Measurements from ENCODE around the gene NFE2L2. TPM values are rescaled to one million over a fixed set of nuclear protein-coding genes. Genes with fewer than 3 reads are reported as not detected.
"Not testable (repeated sequence)": the region's sequence is repeated elsewhere in the genome, so short reads cannot be mapped to it uniquely, and the experiment has no call there.

Gene NFE2L2
- total RNA-seq, 2 donors from 2014 or later, result 44.7 to 82.2 TPM

GRCh38 chr2:177207101-177207500 is 57.4 kb downstream of the NFE2L2 start:
- Mint-ChIP-seq H3K27ac (peak overlapping the region in 1 of 2 donors; percentile 79), H3K36me3 (peaks cover 0 to 9% of the 10 kb centered on the region in 2 donors), H3K9me3 (no peaks in the 10 kb centered on the region)
- ATAC-seq (peak; percentile 75 to 84), DNase-seq (ENCODE audit: low spot score in 2 of 2) (no peak)

GRCh38 chr2:177204417-177204816 is 60.1 kb downstream of the NFE2L2 start:
- DNase-seq (ENCODE audit: low spot score in 2 of 2) (no peak), ATAC-seq (no peak)
- H3K27ac Mint-ChIP-seq, result no peak overlapping the region
- no peaks in the 10 kb centered on the region for H3K36me3 Mint-ChIP-seq
- H3K9me3 Mint-ChIP-seq, result no peaks in the 10 kb centered on the region

- Mint-ChIP-seq H3K9me3 (no peaks in the 10 kb centered on the region), H3K36me3 (no peaks in the 10 kb centered on the region), H3K27ac (no peak overlapping the region)
- no peak for ATAC-seq
- DNase-seq (ENCODE audit: low spot score in 2 of 2), result no peak
Observed at GRCh38 chr2:177201919-177202346, 62.6 kb downstream of the NFE2L2 start.

GRCh38 chr2:177200419-177200818 is 64.1 kb downstream of the NFE2L2 start:
- ATAC-seq; H3K9me3 Mint-ChIP-seq; DNase-seq (ENCODE audit: low spot score in 2 of 2); H3K27ac Mint-ChIP-seq; H3K36me3 Mint-ChIP-seq: not testable (repeated sequence)

GRCh38 chr2:177195194-177195593 is 69.3 kb downstream of the NFE2L2 start:
- Mint-ChIP-seq H3K27ac (no peak overlapping the region), H3K36me3 (no peaks in the 10 kb centered on the region), H3K9me3 (no peaks in the 10 kb centered on the region)
- no peak for DNase-seq (ENCODE audit: low spot score in 2 of 2)
- no peak for ATAC-seq

- no peak overlapping the region for H3K27ac Mint-ChIP-seq
- no peaks in the 10 kb centered on the region for H3K36me3 Mint-ChIP-seq
- ATAC-seq (no peak), DNase-seq (ENCODE audit: low spot score in 2 of 2) (no peak)
- H3K9me3 Mint-ChIP-seq, result no peaks in the 10 kb centered on the region
Observed at GRCh38 chr2:177193240-177193639, 71.3 kb downstream of the NFE2L2 start.

GRCh38 chr2:177192788-177193187 is 71.7 kb downstream of the NFE2L2 start:
- no peak overlapping the region for H3K27ac Mint-ChIP-seq

GRCh38 chr2:177190941-177191340 is 73.6 kb downstream of the NFE2L2 start:
- Mint-ChIP-seq H3K27ac (no peak overlapping the region), H3K9me3 (no peaks in the 10 kb centered on the region), H3K36me3 (no peaks in the 10 kb centered on the region)
- ATAC-seq, result no peak
- no peak for DNase-seq (ENCODE audit: low spot score in 2 of 2)

More at GRCh38 chr2:177192788-177193187, 71.7 kb downstream of the NFE2L2 start:
- ATAC-seq (no peak), DNase-seq (ENCODE audit: low spot score in 2 of 2) (no peak)
- H3K36me3 Mint-ChIP-seq, result no peaks in the 10 kb centered on the region
- no peaks in the 10 kb centered on the region for H3K9me3 Mint-ChIP-seq

GRCh38 chr2:177188482-177189469 is 75.8 kb downstream of the NFE2L2 start:
- DNase-seq (ENCODE audit: low spot score in 2 of 2) (no peak), ATAC-seq (no peak)
- no peaks in the 10 kb centered on the region for H3K9me3 Mint-ChIP-seq

GRCh38 chr2:177187631-177188312 is 76.8 kb downstream of the NFE2L2 start:
- Mint-ChIP-seq H3K36me3 (no peaks in the 10 kb centered on the region), H3K9me3 (no peaks in the 10 kb centered on the region), H3K27ac (no peak overlapping the region)
- no peak for DNase-seq (ENCODE audit: low spot score in 2 of 2)
- no peak for ATAC-seq

More at GRCh38 chr2:177188482-177189469, 75.8 kb downstream of the NFE2L2 start:
- Mint-ChIP-seq H3K36me3 (no peaks in the 10 kb centered on the region), H3K27ac (no peak overlapping the region)

- not testable (repeated sequence) for H3K36me3 Mint-ChIP-seq; DNase-seq (ENCODE audit: low spot score in 2 of 2); H3K27ac Mint-ChIP-seq; H3K9me3 Mint-ChIP-seq; ATAC-seq
Observed at GRCh38 chr2:177186038-177186437, 78.5 kb downstream of the NFE2L2 start.

- no peak overlapping the region for H3K27ac Mint-ChIP-seq
- no peaks in the 10 kb centered on the region for H3K36me3 Mint-ChIP-seq
- no peak for DNase-seq (ENCODE audit: low spot score in 2 of 2)
- no peaks in the 10 kb centered on the region for H3K9me3 Mint-ChIP-seq
- no peak for ATAC-seq
Observed at GRCh38 chr2:177184606-177185005, 79.9 kb downstream of the NFE2L2 start.

GRCh38 chr2:177183860-177184259 is 80.7 kb downstream of the NFE2L2 start:
- no peak overlapping the region for H3K27ac Mint-ChIP-seq
- no peaks in the 10 kb centered on the region for H3K9me3 Mint-ChIP-seq
- no peak for DNase-seq (ENCODE audit: low spot score in 2 of 2)
- H3K36me3 Mint-ChIP-seq, result no peaks in the 10 kb centered on the region
- no peak for ATAC-seq

Other genes with a start within 250 kb of the NFE2L2 start
- 100 to 1,000 TPM; 259 to 273 TPM for gene HNRNPA3, start 51.9 kb downstream of the NFE2L2 start, total RNA-seq
- gene AGPS, start 128.0 kb upstream of the NFE2L2 start, total RNA-seq, result 10 to 100 TPM; 46.5 to 53.2 TPM